SK-N-SH treated with all-trans-retinoic acid at 6 μM for 48 hours (cell line): Measurements from ENCODE around the gene TSHZ3.

Source experiments
- ATAC-seq: fragments of 200-7000 bp; cut with Tn5 transposase; 3 replicates; pipeline ENCODE4 v1.9.1; 2020; ENCODE audit warnings: mild to moderate bottlenecking, moderate library complexity
- ARNTL ChIP-seq: fragments of 450-650 bp; formaldehyde crosslinking; IDR thresholded peaks from 2 replicates; pipeline ENCODE4 v1.5.0; 2020; ENCODE audit warnings: low read depth, mild to moderate bottlenecking, moderate library complexity, borderline replicate concordance
- CREB5 ChIP-seq: fragments of 250-450 bp; sonication (Bioruptor Pico); IDR thresholded peaks from 2 replicates; pipeline ENCODE4 v1.5.1; 2020; ENCODE audit warnings: low read depth, mild to moderate bottlenecking, moderate library complexity
- CSDC2 ChIP-seq: fragments of 250-450 bp; sonication (Bioruptor Pico); IDR thresholded peaks from 2 replicates; pipeline ENCODE4 v1.5.0; 2020; ENCODE audit warnings: mild to moderate bottlenecking, moderate library complexity
- CSRNP3 ChIP-seq: fragments of 250-450 bp; sonication (Bioruptor Pico); IDR thresholded peaks from 2 replicates; pipeline ENCODE4 v1.5.1; 2021; ENCODE audit warnings: mild to moderate bottlenecking, moderate library complexity
- ESRRG ChIP-seq: fragments of 250-450 bp; sonication (Bioruptor Pico); IDR thresholded peaks from 2 replicates; pipeline ENCODE4 v1.6.1; 2021; ENCODE audit warnings: mild to moderate bottlenecking
- ISL1 ChIP-seq: fragments of 250-450 bp; sonication (Bioruptor Pico); IDR thresholded peaks from 2 replicates; pipeline ENCODE4 v2.1.2; 2022; ENCODE audit warnings: mild to moderate bottlenecking, moderate library complexity
- OSR1 ChIP-seq: fragments of 250-450 bp; sonication (Bioruptor Pico); IDR thresholded peaks from 2 replicates; pipeline ENCODE4 v1.8.0; 2022; ENCODE audit warnings: moderate library complexity, mild to moderate bottlenecking, inconsistent platforms
- PATZ1 ChIP-seq: fragments of 250-450 bp; sonication (Bioruptor Pico); IDR thresholded peaks from 2 replicates; pipeline ENCODE4 v1.8.0; 2020; ENCODE audit warnings: mild to moderate bottlenecking, moderate library complexity, borderline replicate concordance
- POU6F1 ChIP-seq: fragments of 250-450 bp; sonication (Bioruptor Pico); IDR thresholded peaks from 2 replicates; pipeline ENCODE4 v1.8.0; 2021; ENCODE audit warnings: low read depth, mild to moderate bottlenecking, moderate library complexity, borderline replicate concordance
- PPARA ChIP-seq: fragments of 250-450 bp; sonication (Bioruptor Pico); IDR thresholded peaks from 2 replicates; pipeline ENCODE4 v1.5.0; 2020; ENCODE audit warnings: mild to moderate bottlenecking, borderline replicate concordance
- RARB ChIP-seq: fragments of 250-450 bp; sonication (Bioruptor Pico); IDR thresholded peaks from 2 replicates; pipeline ENCODE4 v1.8.0; 2021; ENCODE audit warnings: mild to moderate bottlenecking, moderate library complexity
- SNAI2 ChIP-seq: fragments of 250-450 bp; sonication (Bioruptor Pico); IDR thresholded peaks from 2 replicates; pipeline ENCODE4 v1.5.0; 2020; ENCODE audit warnings: mild to moderate bottlenecking, moderate library complexity
- TCF4 ChIP-seq: fragments of 250-450 bp; sonication (Bioruptor Pico); IDR thresholded peaks from 2 replicates; pipeline ENCODE4 v1.8.0; 2021; ENCODE audit warnings: mild to moderate bottlenecking, moderate library complexity, borderline replicate concordance
- TOX ChIP-seq: fragments of 250-450 bp; sonication (Bioruptor Pico); IDR thresholded peaks from 2 replicates; pipeline ENCODE4 v1.8.0; 2021; ENCODE audit warnings: mild to moderate bottlenecking, moderate library complexity, borderline replicate concordance
- TSHZ2 ChIP-seq: fragments of 250-450 bp; sonication (Bioruptor Pico); IDR thresholded peaks from 2 replicates; pipeline ENCODE4 v1.5.0; 2020; ENCODE audit warnings: mild to moderate bottlenecking, moderate library complexity
- ZFP3 ChIP-seq: fragments of 250-450 bp; sonication (Bioruptor Pico); IDR thresholded peaks from 2 replicates; pipeline ENCODE4 v1.5.0; 2020; ENCODE audit warnings: mild to moderate bottlenecking, moderate library complexity
- ZFP30 ChIP-seq: fragments of 450-650 bp; formaldehyde crosslinking; IDR thresholded peaks from 2 replicates; pipeline ENCODE4 v1.5.0; 2022; ENCODE audit warnings: mild to moderate bottlenecking, moderate library complexity
- ZNF565 ChIP-seq: fragments of 450-650 bp; formaldehyde crosslinking; conservative IDR thresholded peaks from 2 replicates; pipeline ENCODE4 v1.5.0; 2020; ENCODE audit warnings: low read depth, mild to moderate bottlenecking, moderate library complexity
- ZNF70 ChIP-seq: fragments of 450-650 bp; formaldehyde crosslinking; IDR thresholded peaks from 2 replicates; pipeline ENCODE4 v1.5.0; 2020; ENCODE audit warnings: mild to moderate bottlenecking, moderate library complexity
- ZNF8 ChIP-seq: fragments of 450-650 bp; formaldehyde crosslinking; IDR thresholded peaks from 2 replicates; pipeline ENCODE4 v1.5.0; 2020; ENCODE audit warnings: mild to moderate bottlenecking, moderate library complexity

Gene TSHZ3

GRCh38 chr19:31277516-31277915, 71.7 kb downstream of the TSHZ3 start (continued):
- no peak for TF ChIP-seq ZNF70

- TF ChIP-seq ZFP3 (no peak), PPARA (CRISPR knock-in tag) (no peak), RARB (CRISPR knock-in tag) (no peak), ISL1 (no peak), TOX (CRISPR knock-in tag) (no peak), CSRNP3 (CRISPR knock-in tag) (no peak), ZNF565 (CRISPR knock-in tag) (no peak), CSDC2 (CRISPR knock-in tag) (no peak), CREB5 (no peak), ESRRG (no peak), POU6F1 (CRISPR knock-in tag) (no peak), ZNF70 (no peak), TCF4 (CRISPR knock-in tag) (no peak), ARNTL (CRISPR knock-in tag) (no peak)
- TF ChIP-seq, all 23 proteins: peak for 0
Measured at GRCh38 chr19:31276831-31277230, 72.4 kb downstream of the TSHZ3 start.

GRCh38 chr19:31275068-31275334, 74.2 kb downstream of the TSHZ3 start:
- TF ChIP-seq CSDC2 (CRISPR knock-in tag) (no peak), ISL1 (no peak), PPARA (CRISPR knock-in tag) (no peak), ZNF70 (no peak), ESRRG (no peak), CSRNP3 (CRISPR knock-in tag) (no peak), POU6F1 (CRISPR knock-in tag) (no peak), ZNF8 (no peak), PATZ1 (CRISPR knock-in tag) (no peak), ZFP30 (CRISPR knock-in tag) (no peak), ZNF565 (CRISPR knock-in tag) (no peak), OSR1 (CRISPR knock-in tag) (no peak), ARNTL (CRISPR knock-in tag) (no peak), ZFP3 (no peak), RARB (CRISPR knock-in tag) (no peak), CREB5 (no peak), SNAI2 (CRISPR knock-in tag) (no peak), TSHZ2 (no peak)
- TF ChIP-seq, all 23 proteins: peak for 0
- ATAC-seq = no peak

More at GRCh38 chr19:31276831-31277230, 72.4 kb downstream of the TSHZ3 start:
- no peak for ATAC-seq
